ENCODE data around the gene HP. TPM values are rescaled to one million over a fixed set of nuclear protein-coding genes. Genes with fewer than 3 reads are reported as not detected.
"Not testable (repeated sequence)": the region's sequence is repeated elsewhere in the genome, so short reads cannot be mapped to it uniquely, and the experiment has no call there.

The HP gene
- total RNA-seq, 2 donors from 2014 or later, result 5.7 to 27.6 TPM

DNA sequence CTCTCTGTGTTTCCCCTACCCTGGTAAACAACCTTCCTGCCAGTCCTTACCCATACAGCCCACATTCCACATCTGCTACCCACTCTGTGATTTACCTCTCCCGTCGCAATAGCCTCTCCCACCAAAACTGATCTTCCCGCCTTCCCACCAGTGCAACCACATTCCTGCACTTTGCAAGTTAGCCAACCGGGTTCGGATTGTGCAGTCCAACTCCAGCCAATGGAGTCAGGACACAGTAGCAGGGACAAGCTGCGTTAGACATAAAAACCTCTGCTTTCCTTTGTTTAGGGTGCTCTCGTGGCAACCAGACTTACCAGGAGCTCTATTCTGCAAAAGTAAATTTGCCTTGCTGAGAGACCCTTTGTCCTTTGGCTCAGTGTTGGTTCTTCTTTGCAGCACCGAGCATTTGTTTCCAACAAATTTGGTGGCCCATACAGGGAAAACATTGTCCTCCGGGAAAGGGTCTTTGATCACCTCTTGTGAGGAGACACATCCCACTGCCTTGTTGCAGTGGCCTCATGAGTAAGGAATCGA, 10.1 kb downstream of the HP start:
- Histone ChIP-seq H3K4me1 (no peaks in the 10 kb centered on the region), H3K9me3 (no peaks in the 10 kb centered on the region), H3K27ac (no peak overlapping the region), H3K27me3 (no peaks in the 10 kb centered on the region), H3K9ac (ENCODE audit: low read depth in 2 of 2, low read length in 2 of 2) (no peak overlapping the region), H3K4me3 (no peak overlapping the region), H3K36me3 (no peaks in the 10 kb centered on the region)
- DNase-seq, result no peak
- TF ChIP-seq CTCF (IDR thresholded peaks at IDR 0.05), result no peak
- intact Hi-C loops (cut with DNase I), result no loop called here

DNA sequence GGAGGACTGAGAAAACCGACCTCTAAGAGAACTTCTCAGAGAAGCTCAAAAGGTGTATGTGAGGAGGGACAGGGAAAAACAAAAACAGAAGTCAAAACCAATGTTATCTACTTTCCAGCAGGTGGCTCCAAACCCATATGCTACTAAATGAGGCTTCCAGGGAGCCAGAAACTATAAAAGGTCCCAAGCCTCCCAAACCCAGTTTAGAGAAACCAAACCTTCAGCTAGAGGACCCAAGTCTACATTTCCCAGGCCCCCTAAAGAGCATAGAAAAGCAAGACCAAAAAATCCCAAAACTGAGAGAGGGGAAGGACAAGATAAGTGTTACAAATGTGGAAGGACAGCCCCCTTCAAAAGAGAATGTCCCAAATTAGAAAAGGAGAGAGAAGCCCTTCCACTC, 12.4 kb downstream of the HP start:
- Histone ChIP-seq H3K36me3 (no peaks in the 10 kb centered on the region), H3K9ac (ENCODE audit: low read depth in 2 of 2, low read length in 2 of 2) (no peak overlapping the region), H3K27me3 (no peaks in the 10 kb centered on the region), H3K27ac (no peak overlapping the region), H3K4me3 (no peak overlapping the region), H3K4me1 (no peaks in the 10 kb centered on the region), H3K9me3 (no peaks in the 10 kb centered on the region)
- peak; percentile 41 for TF ChIP-seq CTCF (IDR thresholded peaks at IDR 0.05)
- intact Hi-C loops (cut with DNase I), result loop anchor here (5.0 kb wide), 1 partner anchor 36 kb away; no protein-coding TSS in a partner anchor
- no peak for DNase-seq

- Histone ChIP-seq H3K4me3 (no peak overlapping the region), H3K27me3 (no peaks in the 10 kb centered on the region), H3K9ac (ENCODE audit: low read depth in 2 of 2, low read length in 2 of 2) (no peak overlapping the region), H3K27ac (no peak overlapping the region), H3K36me3 (no peaks in the 10 kb centered on the region), H3K9me3 (no peaks in the 10 kb centered on the region), H3K4me1 (no peaks in the 10 kb centered on the region)
- intact Hi-C loops (cut with DNase I), result loop anchor here (5.0 kb wide), 1 partner anchor 33 kb away; no protein-coding TSS in a partner anchor
- TF ChIP-seq CTCF (IDR thresholded peaks at IDR 0.05), result no peak
- no peak for DNase-seq
Observed at GRCh38 chr16:72068930-72069329, 14.6 kb downstream of the HP start.

- Histone ChIP-seq H3K9me3 (no peaks in the 10 kb centered on the region), H3K27me3 (no peaks in the 10 kb centered on the region), H3K9ac (ENCODE audit: low read depth in 2 of 2, low read length in 2 of 2) (peak overlapping the region in 1 of 2 donors; percentile 5), H3K36me3 (no peaks in the 10 kb centered on the region), H3K27ac (no peak overlapping the region), H3K4me1 (no peaks in the 10 kb centered on the region), H3K4me3 (no peak overlapping the region)
- intact Hi-C loops (cut with DNase I), result no loop called here
- DNase-seq, result peak; percentile 48
- no peak for TF ChIP-seq CTCF (IDR thresholded peaks at IDR 0.05)
Observed at GRCh38 chr16:72072514-72073342, 18.4 kb downstream of the HP start.

- no peaks in the 10 kb centered on the region for H3K4me1 ChIP-seq
- no peaks in the 10 kb centered on the region for H3K27me3 ChIP-seq
- TF ChIP-seq CTCF (IDR thresholded peaks at IDR 0.05), result no peak
- DNase-seq, result no peak
- intact Hi-C loops (cut with DNase I), result no loop called here
- no peaks in the 10 kb centered on the region for H3K36me3 ChIP-seq
- H3K27ac ChIP-seq, result no peak overlapping the region
- H3K4me3 ChIP-seq, result no peak overlapping the region
- H3K9ac ChIP-seq (ENCODE audit: low read depth in 2 of 2, low read length in 2 of 2), result no peak overlapping the region
- H3K9me3 ChIP-seq, result no peaks in the 10 kb centered on the region
Observed at GRCh38 chr16:72073560-72074230, 19.4 kb downstream of the HP start.

GRCh38 chr16:72075067-72075466, 20.8 kb downstream of the HP start:
- not testable (repeated sequence) for H3K27ac ChIP-seq

GRCh38 chr16:72076991-72077706, 22.8 kb downstream of the HP start:
- H3K4me1 ChIP-seq; H3K36me3 ChIP-seq; DNase-seq; intact Hi-C loops (cut with DNase I); H3K9ac ChIP-seq (ENCODE audit: low read depth in 2 of 2, low read length in 2 of 2); H3K4me3 ChIP-seq; H3K27ac ChIP-seq; H3K27me3 ChIP-seq; H3K9me3 ChIP-seq: not testable (repeated sequence)

More at GRCh38 chr16:72075067-72075466, 20.8 kb downstream of the HP start:
- H3K9me3 ChIP-seq; H3K4me3 ChIP-seq; intact Hi-C loops (cut with DNase I); H3K27me3 ChIP-seq; H3K9ac ChIP-seq (ENCODE audit: low read depth in 2 of 2, low read length in 2 of 2); DNase-seq; H3K4me1 ChIP-seq; H3K36me3 ChIP-seq: not testable (repeated sequence)

All from colonic mucosa (tissue), 4 donors.